Gastroesophageal sphincter (tissue), 4 donors: Measurements from ENCODE around the gene ADAMTSL2. TPM values are rescaled to one million over a fixed set of nuclear protein-coding genes. Genes with fewer than 3 reads are reported as not detected.
A peak's percentile ranks its signal among the peaks of the same experiment; 100 is the strongest.

Experiments
- ATAC-seq: fragments of 150-250 bp; one replicate; pipeline ENCODE4 v1.9.1; 2016; ENCODE audit warnings: mild to moderate bottlenecking, moderate library complexity
- H3K27ac ChIP-seq, 4 donors: fragments of 200-600 bp; sonication (generic) in 3 of 4; 1 replicate in 3 of 4; 2 replicates in 1 of 4; pipeline ENCODE4 v1.5.1; 2016 to 2019
- H3K27me3 ChIP-seq: fragments of 200-600 bp; sonication (generic); one replicate; pipeline ENCODE4 v1.5.1; 2019
- H3K36me3 ChIP-seq, 2 donors: fragments of 200-600 bp; sonication (generic); one replicate each; pipeline ENCODE4 v1.5.1; 2019; ENCODE audit warnings: control low read depth in 1 of 2
- H3K4me1 ChIP-seq, 3 donors: fragments of 200-600 bp; sonication (generic); 1 replicate in 2 of 3; 2 replicates in 1 of 3; pipeline ENCODE4 v1.5.1; 2016 to 2019; ENCODE audit warnings: control low read depth in 2 of 3
- H3K4me3 ChIP-seq, 2 donors: fragments of 200-600 bp; sonication (generic); one replicate each; pipeline ENCODE4 v1.5.1; 2019; ENCODE audit warnings: mild to moderate bottlenecking in 1 of 2, moderate library complexity in 1 of 2
- H3K9me3 ChIP-seq, 3 donors: fragments of 200-600 bp; sonication (generic); one replicate each; pipeline ENCODE4 v1.5.1; 2017 to 2019; ENCODE audit warnings: control low read depth in 2 of 3
- EP300 ChIP-seq: sonication (generic); formaldehyde crosslinking; IDR thresholded peaks from one replicate; pipeline ENCODE4 v1.6.1; 2017; ENCODE audit warnings: antibody characterized with exemption, mild to moderate bottlenecking
- POLR2A ChIP-seq, 2 donors: fragments of 450-650 bp; IDR thresholded peaks; one replicate each; pipeline ENCODE4 v1.6.1; 2017; ENCODE audit warnings: antibody characterized with exemption in 2 of 2, mild to moderate bottlenecking in 2 of 2, moderate library complexity in 1 of 2
- POLR2AphosphoS5 ChIP-seq: sonication (generic); formaldehyde crosslinking; IDR thresholded peaks from one replicate; pipeline ENCODE4 v1.6.1; 2017; ENCODE audit warnings: antibody characterized with exemption
- WGBS, 2 donors: methylation state at CpG; one replicate each; pipeline ENCODE4 v1.1.5; 2018; ENCODE audit warnings: low coverage in 1 of 2; 5-methylcytosine and 5-hydroxymethylcytosine counted together
- total RNA-seq, 4 donors: library from RNA; depleted of rRNA; stranded (reverse); fragments of >200 nt; gene quantifications; one replicate each; pipeline ENCODE4 v1.1.0, GENCODE V29; 2016
- TF ChIP-seq, protein P1 (sequence below), 4 experiments: fragments of 200-600 bp in 2 of 4; fragments of 450-650 bp in 2 of 4; sonication (generic) in 1 of 4; IDR thresholded peaks; one replicate each; pipeline ENCODE4 v1.5.1; 2017 to 2019; ENCODE audit warnings: antibody characterized with exemption in 4 of 4, mild to moderate bottlenecking in 2 of 4, moderate library complexity in 2 of 4

The ADAMTSL2 gene
- total RNA-seq, 4 donors from 2014 or later, result 2.0 to 5.8 (median 3.1) TPM

DNA sequence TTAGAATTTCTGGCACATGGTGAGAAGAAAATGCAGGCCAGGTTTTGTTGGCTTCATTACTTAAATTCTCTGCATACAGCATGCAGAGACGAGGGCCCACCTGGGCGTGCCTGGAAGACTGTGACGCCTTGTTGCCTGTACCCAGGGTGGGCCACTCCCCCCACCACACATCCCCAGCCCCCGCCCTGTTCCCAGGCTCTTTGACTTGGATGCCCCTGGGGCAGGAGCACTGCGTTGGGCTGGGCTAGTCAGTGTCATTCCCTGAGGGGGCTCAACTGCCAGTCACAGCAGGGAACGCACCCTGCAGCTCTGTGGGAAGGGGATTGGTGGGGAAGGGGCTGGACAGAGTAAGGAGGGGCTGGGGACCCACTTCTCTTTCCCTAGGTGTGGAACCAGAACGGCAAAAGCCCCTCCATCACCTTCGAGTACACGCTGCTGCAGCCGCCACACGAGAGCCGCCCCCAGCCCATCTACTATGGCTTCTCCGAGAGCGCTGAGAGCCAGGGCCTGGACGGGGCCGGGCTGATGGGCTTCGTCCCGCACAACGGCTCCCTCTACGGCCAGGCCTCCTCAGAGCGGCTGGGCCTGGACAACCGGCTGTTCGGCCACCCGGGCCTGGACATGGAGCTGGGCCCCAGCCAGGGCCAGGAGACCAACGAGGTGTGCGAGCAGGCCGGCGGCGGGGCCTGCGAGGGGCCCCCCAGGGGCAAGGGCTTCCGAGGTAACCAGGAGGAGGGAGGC, 19.6 kb downstream of the ADAMTSL2 start:
- Histone ChIP-seq H3K4me3 (no peak overlapping the region), H3K27me3 (no peaks in the 10 kb centered on the region), H3K9me3 (no peaks in the 10 kb centered on the region), H3K4me1 (peaks cover 0 to 18% (median 10%) of the 10 kb centered on the region in 3 donors), H3K27ac (no peak overlapping the region), H3K36me3 (peaks cover 0 to 32% of the 10 kb centered on the region in 2 donors)
- 90% methylated on average over 2 of the region's 31 CpGs; no CpG with 5 or more reads in 1 of the 2 donors for WGBS, 2 donors
- TF ChIP-seq, protein P1, sequence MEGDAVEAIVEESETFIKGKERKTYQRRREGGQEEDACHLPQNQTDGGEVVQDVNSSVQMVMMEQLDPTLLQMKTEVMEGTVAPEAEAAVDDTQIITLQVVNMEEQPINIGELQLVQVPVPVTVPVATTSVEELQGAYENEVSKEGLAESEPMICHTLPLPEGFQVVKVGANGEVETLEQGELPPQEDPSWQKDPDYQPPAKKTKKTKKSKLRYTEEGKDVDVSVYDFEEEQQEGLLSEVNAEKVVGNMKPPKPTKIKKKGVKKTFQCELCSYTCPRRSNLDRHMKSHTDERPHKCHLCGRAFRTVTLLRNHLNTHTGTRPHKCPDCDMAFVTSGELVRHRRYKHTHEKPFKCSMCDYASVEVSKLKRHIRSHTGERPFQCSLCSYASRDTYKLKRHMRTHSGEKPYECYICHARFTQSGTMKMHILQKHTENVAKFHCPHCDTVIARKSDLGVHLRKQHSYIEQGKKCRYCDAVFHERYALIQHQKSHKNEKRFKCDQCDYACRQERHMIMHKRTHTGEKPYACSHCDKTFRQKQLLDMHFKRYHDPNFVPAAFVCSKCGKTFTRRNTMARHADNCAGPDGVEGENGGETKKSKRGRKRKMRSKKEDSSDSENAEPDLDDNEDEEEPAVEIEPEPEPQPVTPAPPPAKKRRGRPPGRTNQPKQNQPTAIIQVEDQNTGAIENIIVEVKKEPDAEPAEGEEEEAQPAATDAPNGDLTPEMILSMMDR (IDR thresholded peaks at IDR 0.05), result no peak
- no peak for TF ChIP-seq EP300
- TF ChIP-seq POLR2A (IDR thresholded peaks at IDR 0.05), result no peak
- no peak for TF ChIP-seq POLR2AphosphoS5
- no peak for ATAC-seq

DNA sequence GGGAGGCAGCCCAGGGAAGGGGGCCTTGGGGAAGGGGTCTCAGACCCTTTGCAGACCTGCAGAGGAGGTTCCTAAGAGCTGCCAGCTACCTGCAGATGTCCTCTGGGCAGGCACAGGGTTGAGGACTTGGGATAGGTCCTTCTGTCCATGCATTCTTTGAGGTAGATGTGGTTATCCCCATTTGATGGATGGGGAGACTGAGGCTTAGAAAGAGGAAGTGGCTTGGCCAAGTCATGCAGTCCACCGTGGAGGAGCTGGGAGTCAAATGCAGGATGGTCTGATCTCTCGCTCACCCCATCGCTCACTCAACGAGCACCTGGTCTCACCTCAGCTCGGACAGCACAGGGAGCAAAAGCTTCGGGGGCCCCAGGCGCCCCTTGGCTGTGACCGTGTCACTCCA, 20.2 kb downstream of the ADAMTSL2 start:
- Histone ChIP-seq H3K27me3 (no peaks in the 10 kb centered on the region), H3K4me3 (no peak overlapping the region), H3K27ac (no peak overlapping the region), H3K9me3 (no peaks in the 10 kb centered on the region), H3K36me3 (peaks cover 0 to 32% of the 10 kb centered on the region in 2 donors), H3K4me1 (peaks cover 0 to 22% (median 10%) of the 10 kb centered on the region in 3 donors)
- ATAC-seq, result no peak
- TF ChIP-seq, protein P1 (IDR thresholded peaks at IDR 0.05), result no peak
- TF ChIP-seq POLR2A (IDR thresholded peaks at IDR 0.05), result no peak
- TF ChIP-seq EP300, result no peak
- no peak for TF ChIP-seq POLR2AphosphoS5
- WGBS, 2 donors, result 94 to 100% methylated on average over 1 to 7 of the region's 8 CpGs

DNA sequence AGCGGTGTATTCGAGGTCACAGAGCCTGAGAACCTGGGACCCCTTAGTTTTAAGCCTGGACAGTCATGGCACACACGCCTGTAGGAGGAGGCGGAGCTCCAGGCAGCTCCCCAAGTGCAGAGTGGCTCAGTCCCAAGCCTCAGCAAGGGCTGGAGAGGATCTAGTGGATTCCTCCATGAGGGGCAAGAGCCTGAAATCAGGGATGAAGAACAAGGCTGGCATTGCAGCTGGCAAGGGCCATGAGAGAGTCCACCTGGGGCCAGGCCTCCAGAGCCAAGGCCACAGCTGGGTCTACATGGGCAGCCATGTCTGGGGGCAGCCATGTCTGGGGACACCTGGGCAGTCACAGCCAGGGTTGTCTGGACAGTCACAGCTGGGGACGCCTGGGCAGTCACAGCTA, 21.9 kb downstream of the ADAMTSL2 start:
- Histone ChIP-seq H3K27ac (no peak overlapping the region), H3K4me1 (peaks cover 0 to 39% (median 16%) of the 10 kb centered on the region in 3 donors), H3K36me3 (peaks cover 0 to 32% of the 10 kb centered on the region in 2 donors), H3K27me3 (peaks cover 5% of the 10 kb centered on the region), H3K9me3 (no peaks in the 10 kb centered on the region), H3K4me3 (no peak overlapping the region)
- no peak for ATAC-seq
- 72% methylated on average over 2 of the region's 5 CpGs; no CpG with 5 or more reads in 1 of the 2 donors for WGBS, 2 donors
- no peak for TF ChIP-seq POLR2AphosphoS5
- TF ChIP-seq, protein P1 (IDR thresholded peaks at IDR 0.05), result no peak
- no peak for TF ChIP-seq EP300
- TF ChIP-seq POLR2A (IDR thresholded peaks at IDR 0.05), result no peak

DNA sequence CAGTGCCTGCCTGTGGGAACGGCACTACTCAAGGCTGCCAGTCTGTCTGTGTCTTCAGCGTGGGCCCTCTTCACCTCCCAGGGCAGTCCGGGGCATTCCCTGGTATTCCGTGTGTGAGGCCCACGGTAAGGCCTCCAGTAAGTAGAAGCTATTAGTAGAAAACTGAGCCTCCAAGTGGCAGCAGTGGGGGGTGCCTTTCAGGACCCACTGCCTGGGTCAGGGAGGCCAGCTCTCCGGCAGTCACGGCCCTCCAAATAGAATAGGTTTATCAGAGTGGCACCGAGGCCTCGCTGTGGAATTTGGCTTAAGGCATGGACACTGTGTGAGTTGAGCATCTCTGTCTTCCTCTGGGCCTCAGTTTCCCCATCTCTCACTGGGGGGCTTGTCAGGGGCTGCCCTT, 23.1 kb downstream of the ADAMTSL2 start:
- peaks cover 12% of the 10 kb centered on the region for H3K27me3 ChIP-seq
- ATAC-seq, result no peak
- no peak overlapping the region for H3K4me3 ChIP-seq
- peaks cover 0 to 25% of the 10 kb centered on the region in 2 donors for H3K36me3 ChIP-seq
- peak overlapping the region in 3 of 4 donors; percentile 59 to 67 (median 63) for H3K27ac ChIP-seq
- 98 to 100% methylated on average over 1 to 7 of the region's 9 CpGs for WGBS, 2 donors
- H3K4me1 ChIP-seq, result peaks cover 0 to 42% (median 16%) of the 10 kb centered on the region in 3 donors
- no peaks in the 10 kb centered on the region for H3K9me3 ChIP-seq
- no peak for TF ChIP-seq EP300
- TF ChIP-seq, protein P1 (IDR thresholded peaks at IDR 0.05), result no peak
- no peak for TF ChIP-seq POLR2A (IDR thresholded peaks at IDR 0.05)
- TF ChIP-seq POLR2AphosphoS5, result no peak
